B cell (primary cell): Measurements from ENCODE around the gene ZNF784.

Experiments
- EZH2 ChIP-seq: IDR thresholded peaks from 2 replicates; pipeline ENCODE4 v1.6.1; 2012; ENCODE audit warnings: borderline replicate concordance, low read depth, mild to moderate bottlenecking, moderate library complexity, low read length; ENCODE audit not compliant: insufficient read depth, poor library complexity, severe bottlenecking
- TF ChIP-seq, protein P1 (sequence below): fragments of 200-600 bp; IDR thresholded peaks from one replicate; pipeline ENCODE4 v1.8.0; 2022; ENCODE audit warnings: antibody characterized with exemption, mild to moderate bottlenecking

DNA sequence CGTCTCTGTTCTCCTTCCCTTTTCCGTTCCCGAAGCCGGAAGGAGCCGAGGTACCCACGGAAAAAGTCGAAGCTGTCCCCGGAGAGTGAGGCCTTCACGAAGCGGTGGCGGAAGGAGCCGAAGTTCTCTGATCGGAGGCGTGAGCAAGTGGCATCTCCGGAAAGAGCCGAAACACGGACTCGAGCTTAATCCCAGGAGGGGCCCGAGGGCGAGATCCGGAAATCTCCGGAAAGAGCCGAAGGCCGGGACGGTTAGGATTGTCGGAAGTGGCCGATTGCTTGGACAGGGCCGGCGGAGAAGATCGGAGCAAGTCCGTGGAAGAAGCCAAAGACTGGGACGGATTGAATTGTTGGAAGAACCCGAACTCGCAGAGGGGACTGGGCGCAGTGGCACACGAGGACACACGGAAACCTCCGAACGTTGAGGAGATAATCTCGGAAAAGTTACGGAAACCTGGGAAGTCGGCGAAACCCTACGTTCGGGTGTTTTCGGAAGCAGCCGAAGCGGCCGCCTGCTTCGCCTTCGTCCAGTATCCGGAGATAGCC lies 30.0 kb upstream of the ZNF784 start:
- TF ChIP-seq EZH2 = no peak
- TF ChIP-seq, protein P1, sequence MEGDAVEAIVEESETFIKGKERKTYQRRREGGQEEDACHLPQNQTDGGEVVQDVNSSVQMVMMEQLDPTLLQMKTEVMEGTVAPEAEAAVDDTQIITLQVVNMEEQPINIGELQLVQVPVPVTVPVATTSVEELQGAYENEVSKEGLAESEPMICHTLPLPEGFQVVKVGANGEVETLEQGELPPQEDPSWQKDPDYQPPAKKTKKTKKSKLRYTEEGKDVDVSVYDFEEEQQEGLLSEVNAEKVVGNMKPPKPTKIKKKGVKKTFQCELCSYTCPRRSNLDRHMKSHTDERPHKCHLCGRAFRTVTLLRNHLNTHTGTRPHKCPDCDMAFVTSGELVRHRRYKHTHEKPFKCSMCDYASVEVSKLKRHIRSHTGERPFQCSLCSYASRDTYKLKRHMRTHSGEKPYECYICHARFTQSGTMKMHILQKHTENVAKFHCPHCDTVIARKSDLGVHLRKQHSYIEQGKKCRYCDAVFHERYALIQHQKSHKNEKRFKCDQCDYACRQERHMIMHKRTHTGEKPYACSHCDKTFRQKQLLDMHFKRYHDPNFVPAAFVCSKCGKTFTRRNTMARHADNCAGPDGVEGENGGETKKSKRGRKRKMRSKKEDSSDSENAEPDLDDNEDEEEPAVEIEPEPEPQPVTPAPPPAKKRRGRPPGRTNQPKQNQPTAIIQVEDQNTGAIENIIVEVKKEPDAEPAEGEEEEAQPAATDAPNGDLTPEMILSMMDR = no peak
